ENCODE data around the gene MEN1. TPM values are rescaled to one million over a fixed set of nuclear protein-coding genes. Genes with fewer than 3 reads are reported as not detected.
A peak's percentile ranks its signal among the peaks of the same experiment; 100 is the strongest.

Gene MEN1
- total and polyA plus RNA-seq, 2 of the 13 experiments (the other 11 are each of a cell fraction or from before 2014, with no cell fraction given), result 20.5 to 27.3 TPM

DNA sequence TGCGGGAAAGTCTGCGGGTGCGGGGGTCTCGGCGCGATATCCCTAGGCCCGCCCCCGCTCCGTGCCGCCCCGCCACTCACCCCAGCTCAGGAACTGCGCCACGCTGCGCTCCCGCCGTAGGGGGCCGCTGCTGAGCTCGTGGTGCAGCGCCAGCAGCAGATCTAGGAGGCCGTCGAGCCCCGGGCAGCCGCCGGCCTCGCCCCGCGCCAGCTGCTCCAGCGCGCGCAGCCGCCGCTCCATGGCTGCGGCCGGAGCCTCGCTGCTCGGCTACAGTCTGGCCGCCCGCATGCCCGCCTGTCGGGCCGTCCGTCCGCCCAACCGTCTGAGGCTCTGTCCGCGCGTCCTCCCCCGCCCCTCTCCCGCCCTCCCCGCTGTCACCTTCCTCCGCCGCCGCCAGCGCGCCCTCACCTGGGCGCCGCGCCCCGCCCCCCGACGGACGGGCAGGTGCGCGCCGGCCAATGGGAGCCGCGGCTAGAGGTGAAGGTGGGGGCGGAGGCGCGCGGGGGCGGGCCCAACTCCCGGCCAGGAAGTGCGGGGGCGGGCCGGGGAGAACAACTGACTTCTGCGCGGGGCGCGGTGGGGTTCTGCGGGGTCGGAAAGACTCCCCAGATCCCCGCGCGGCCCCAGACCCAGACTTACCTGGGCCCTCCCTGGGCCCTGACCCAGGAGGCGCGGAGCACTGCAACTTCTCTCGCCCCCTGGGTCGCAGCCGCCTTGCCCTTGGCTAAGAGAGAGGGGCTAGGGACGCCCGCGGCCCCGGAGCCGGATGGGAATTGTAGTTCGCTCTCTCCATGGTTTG lies 34.2 kb upstream of the MEN1 start, which contains the start of gene CDC42BPG (continued):
- TF ChIP-seq, protein P1, sequence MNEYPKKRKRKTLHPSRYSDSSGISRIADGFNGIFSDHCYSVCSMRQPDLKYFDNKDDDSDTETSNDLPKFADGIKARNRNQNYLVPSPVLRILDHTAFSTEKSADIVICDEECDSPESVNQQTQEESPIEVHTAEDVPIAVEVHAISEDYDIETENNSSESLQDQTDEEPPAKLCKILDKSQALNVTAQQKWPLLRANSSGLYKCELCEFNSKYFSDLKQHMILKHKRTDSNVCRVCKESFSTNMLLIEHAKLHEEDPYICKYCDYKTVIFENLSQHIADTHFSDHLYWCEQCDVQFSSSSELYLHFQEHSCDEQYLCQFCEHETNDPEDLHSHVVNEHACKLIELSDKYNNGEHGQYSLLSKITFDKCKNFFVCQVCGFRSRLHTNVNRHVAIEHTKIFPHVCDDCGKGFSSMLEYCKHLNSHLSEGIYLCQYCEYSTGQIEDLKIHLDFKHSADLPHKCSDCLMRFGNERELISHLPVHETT (CRISPR knock-in tag; conservative IDR thresholded peaks at IDR 0.05), result 0 out of 2 replicates have a peak, but pooled peaks have one; percentile 33
- peak; percentile 25; the same call in 1 of the 2 replicates for TF ChIP-seq GABPA (IDR thresholded peaks at IDR 0.05; ENCODE audit: low read depth, low read length)
- peak; percentile 68 for TF ChIP-seq GABPA (CRISPR knock-in tag; IDR thresholded peaks at IDR 0.05; ENCODE audit: low read depth)
- no peak for TF ChIP-seq TARDBP (CRISPR knock-in tag; IDR thresholded peaks at IDR 0.05)
- TF ChIP-seq, protein P2, sequence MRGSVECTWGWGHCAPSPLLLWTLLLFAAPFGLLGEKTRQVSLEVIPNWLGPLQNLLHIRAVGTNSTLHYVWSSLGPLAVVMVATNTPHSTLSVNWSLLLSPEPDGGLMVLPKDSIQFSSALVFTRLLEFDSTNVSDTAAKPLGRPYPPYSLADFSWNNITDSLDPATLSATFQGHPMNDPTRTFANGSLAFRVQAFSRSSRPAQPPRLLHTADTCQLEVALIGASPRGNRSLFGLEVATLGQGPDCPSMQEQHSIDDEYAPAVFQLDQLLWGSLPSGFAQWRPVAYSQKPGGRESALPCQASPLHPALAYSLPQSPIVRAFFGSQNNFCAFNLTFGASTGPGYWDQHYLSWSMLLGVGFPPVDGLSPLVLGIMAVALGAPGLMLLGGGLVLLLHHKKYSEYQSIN (CRISPR knock-in tag; IDR thresholded peaks at IDR 0.05; ENCODE audit: borderline replicate concordance), result no peak
- TF ChIP-seq, protein P3, sequence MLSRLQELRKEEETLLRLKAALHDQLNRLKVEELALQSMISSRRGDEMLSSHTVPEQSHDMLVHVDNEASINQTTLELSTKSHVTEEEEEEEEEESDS (CRISPR knock-in tag; IDR thresholded peaks at IDR 0.05; ENCODE audit: borderline replicate concordance), result 0 out of 2 replicates have a peak, but pooled peaks have one; percentile 26
- TF ChIP-seq, protein P4, sequence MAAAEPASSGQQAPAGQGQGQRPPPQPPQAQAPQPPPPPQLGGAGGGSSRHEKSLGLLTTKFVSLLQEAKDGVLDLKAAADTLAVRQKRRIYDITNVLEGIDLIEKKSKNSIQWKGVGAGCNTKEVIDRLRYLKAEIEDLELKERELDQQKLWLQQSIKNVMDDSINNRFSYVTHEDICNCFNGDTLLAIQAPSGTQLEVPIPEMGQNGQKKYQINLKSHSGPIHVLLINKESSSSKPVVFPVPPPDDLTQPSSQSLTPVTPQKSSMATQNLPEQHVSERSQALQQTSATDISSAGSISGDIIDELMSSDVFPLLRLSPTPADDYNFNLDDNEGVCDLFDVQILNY (CRISPR knock-in tag; conservative IDR thresholded peaks at IDR 0.05), result no peak
- no peak for TF ChIP-seq GATAD1 (CRISPR knock-in tag; IDR thresholded peaks at IDR 0.05)
- TF ChIP-seq, protein P5, sequence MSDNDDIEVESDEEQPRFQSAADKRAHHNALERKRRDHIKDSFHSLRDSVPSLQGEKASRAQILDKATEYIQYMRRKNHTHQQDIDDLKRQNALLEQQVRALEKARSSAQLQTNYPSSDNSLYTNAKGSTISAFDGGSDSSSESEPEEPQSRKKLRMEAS (IDR thresholded peaks at IDR 0.05), result peak; percentile 63
- no peak for TF ChIP-seq DPF2 (CRISPR knock-in tag; IDR thresholded peaks at IDR 0.05; ENCODE audit: borderline replicate concordance, low read depth)
- TF ChIP-seq, protein P6, sequence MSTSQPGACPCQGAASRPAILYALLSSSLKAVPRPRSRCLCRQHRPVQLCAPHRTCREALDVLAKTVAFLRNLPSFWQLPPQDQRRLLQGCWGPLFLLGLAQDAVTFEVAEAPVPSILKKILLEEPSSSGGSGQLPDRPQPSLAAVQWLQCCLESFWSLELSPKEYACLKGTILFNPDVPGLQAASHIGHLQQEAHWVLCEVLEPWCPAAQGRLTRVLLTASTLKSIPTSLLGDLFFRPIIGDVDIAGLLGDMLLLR (CRISPR knock-in tag; IDR thresholded peaks at IDR 0.05), result no peak
- TF ChIP-seq, protein P7, sequence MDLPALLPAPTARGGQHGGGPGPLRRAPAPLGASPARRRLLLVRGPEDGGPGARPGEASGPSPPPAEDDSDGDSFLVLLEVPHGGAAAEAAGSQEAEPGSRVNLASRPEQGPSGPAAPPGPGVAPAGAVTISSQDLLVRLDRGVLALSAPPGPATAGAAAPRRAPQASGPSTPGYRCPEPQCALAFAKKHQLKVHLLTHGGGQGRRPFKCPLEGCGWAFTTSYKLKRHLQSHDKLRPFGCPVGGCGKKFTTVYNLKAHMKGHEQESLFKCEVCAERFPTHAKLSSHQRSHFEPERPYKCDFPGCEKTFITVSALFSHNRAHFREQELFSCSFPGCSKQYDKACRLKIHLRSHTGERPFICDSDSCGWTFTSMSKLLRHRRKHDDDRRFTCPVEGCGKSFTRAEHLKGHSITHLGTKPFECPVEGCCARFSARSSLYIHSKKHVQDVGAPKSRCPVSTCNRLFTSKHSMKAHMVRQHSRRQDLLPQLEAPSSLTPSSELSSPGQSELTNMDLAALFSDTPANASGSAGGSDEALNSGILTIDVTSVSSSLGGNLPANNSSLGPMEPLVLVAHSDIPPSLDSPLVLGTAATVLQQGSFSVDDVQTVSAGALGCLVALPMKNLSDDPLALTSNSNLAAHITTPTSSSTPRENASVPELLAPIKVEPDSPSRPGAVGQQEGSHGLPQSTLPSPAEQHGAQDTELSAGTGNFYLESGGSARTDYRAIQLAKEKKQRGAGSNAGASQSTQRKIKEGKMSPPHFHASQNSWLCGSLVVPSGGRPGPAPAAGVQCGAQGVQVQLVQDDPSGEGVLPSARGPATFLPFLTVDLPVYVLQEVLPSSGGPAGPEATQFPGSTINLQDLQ (CRISPR knock-in tag; IDR thresholded peaks at IDR 0.05), result peak; percentile 34; the same call in 1 of the 2 replicates
- TF ChIP-seq ZNF143 (CRISPR knock-in tag; IDR thresholded peaks at IDR 0.05), result peak; percentile 82
- TF ChIP-seq ZNF777 (CRISPR knock-in tag; IDR thresholded peaks at IDR 0.05), result peak; percentile 99
- TF ChIP-seq ZNF138 (CRISPR knock-in tag; IDR thresholded peaks at IDR 0.05; ENCODE audit: low read depth), result 0 out of 2 replicates have a peak, but pooled peaks have one; percentile 34
- peak; percentile 75 for TF ChIP-seq GABPB1 (CRISPR knock-in tag; IDR thresholded peaks at IDR 0.05)
- 0 out of 2 replicates have a peak, but pooled peaks have one; percentile 18 for TF ChIP-seq SPEN (CRISPR knock-in tag; IDR thresholded peaks at IDR 0.05; ENCODE audit: low read depth)
- no peak for TF ChIP-seq MTF2 (CRISPR knock-in tag; IDR thresholded peaks at IDR 0.05; ENCODE audit: borderline replicate concordance)
- TF ChIP-seq MYNN (CRISPR knock-in tag; IDR thresholded peaks at IDR 0.05; ENCODE audit: low read depth), result no peak
- no peak for TF ChIP-seq ZNF367 (CRISPR knock-in tag; IDR thresholded peaks at IDR 0.05; ENCODE audit: borderline replicate concordance)

All from HepG2 (cell line).